Endodermal cell (in vitro differentiated cells): ENCODE data around the gene CDH4. TPM values are rescaled to one million over a fixed set of nuclear protein-coding genes. Genes with fewer than 3 reads are reported as not detected.

Experiments used
- DNase-seq: peaks from one replicate; pipeline ENCODE4 v3.0.0-alpha.2; 2017
- H3K27ac ChIP-seq: 2 replicates; pipeline ENCODE4 v1.5.1; 2013; ENCODE audit warnings: mild to moderate bottlenecking, low read depth, low read length, moderate library complexity
- H3K27me3 ChIP-seq: 2 replicates; pipeline ENCODE4 v1.6.1; 2013; ENCODE audit warnings: mild to moderate bottlenecking, low read length, moderate library complexity; ENCODE audit not compliant: insufficient read depth, control insufficient read depth, poor library complexity, severe bottlenecking
- H3K36me3 ChIP-seq: 2 replicates; pipeline ENCODE4 v1.7.0; 2013; ENCODE audit warnings: mild to moderate bottlenecking, low read length, moderate library complexity; ENCODE audit not compliant: control insufficient read depth, insufficient read depth
- H3K4me1 ChIP-seq: one replicate; pipeline ENCODE4 v1.7.0; 2013; ENCODE audit warnings: low read length; ENCODE audit not compliant: control insufficient read depth, insufficient read depth
- H3K4me3 ChIP-seq: 2 replicates; pipeline ENCODE4 v1.5.1; 2013; ENCODE audit warnings: mild to moderate bottlenecking, low read length, moderate library complexity
- H3K9ac ChIP-seq: 2 replicates; pipeline ENCODE4 v1.6.1; 2013; ENCODE audit warnings: mild to moderate bottlenecking, low read length, moderate library complexity; ENCODE audit not compliant: poor library complexity, severe bottlenecking; ENCODE audit errors: extremely low read depth
- H3K9me3 ChIP-seq: 2 replicates; pipeline ENCODE4 v1.6.1; 2013; ENCODE audit warnings: mild to moderate bottlenecking, low read length, moderate library complexity; ENCODE audit not compliant: control insufficient read depth
- H3K27ac Mint-ChIP-seq: 2 replicates; pipeline ENCODE4 v1.8.0; 2020; ENCODE audit warnings: mixed read lengths
- H3K27me3 Mint-ChIP-seq: 2 replicates; pipeline ENCODE4 v1.8.0; 2021; ENCODE audit warnings: mild to moderate bottlenecking, mixed read lengths; ENCODE audit not compliant: insufficient read depth
- H3K36me3 Mint-ChIP-seq: 2 replicates; pipeline ENCODE4 v1.8.0; 2020; ENCODE audit warnings: low read depth, mixed read lengths
- H3K4me1 Mint-ChIP-seq: 2 replicates; pipeline ENCODE4 v1.8.0; 2020; ENCODE audit warnings: mixed read lengths
- H3K4me3 Mint-ChIP-seq: 2 replicates; pipeline ENCODE4 v1.8.0; 2020; ENCODE audit warnings: mild to moderate bottlenecking, moderate library complexity, mixed read lengths
- H3K9me3 Mint-ChIP-seq: 2 replicates; pipeline ENCODE4 v1.8.0; 2020; ENCODE audit warnings: mild to moderate bottlenecking, mixed read lengths
- WGBS, 2 experiments: methylation state at CpG; one replicate each; pipeline versions ENCODE4 v1.1.5 to v1.1.7; 2013; ENCODE audit warnings: missing lambda C conversion rate in 2 of 2, mixed read lengths in 1 of 2; ENCODE audit not compliant: insufficient coverage in 1 of 2, insufficient read length in 1 of 2; 5-methylcytosine and 5-hydroxymethylcytosine counted together
- total RNA-seq, 2 donors: library from RNA; stranded (reverse); fragmentation: NEBNext Ultra II Directional in 1 of 2; extraction: Animal tissue kit (Norgen Biotek cat#: 25700) in 1 of 2; gene quantifications; 2 replicates in 1 of 2; 3 replicates in 1 of 2; pipeline ENCODE4 v1.2.1, GENCODE V29; 2021
- TF ChIP-seq, protein P1 (sequence below): fragments of 200-600 bp; sonication (generic); conservative IDR thresholded peaks from 2 replicates; pipeline ENCODE4 v1.5.0; 2021; ENCODE audit warnings: antibody characterized with exemption, mild to moderate bottlenecking

Gene CDH4
- total RNA-seq, 2 donors from 2014 or later: 1.8 to 5.8 TPM

DNA sequence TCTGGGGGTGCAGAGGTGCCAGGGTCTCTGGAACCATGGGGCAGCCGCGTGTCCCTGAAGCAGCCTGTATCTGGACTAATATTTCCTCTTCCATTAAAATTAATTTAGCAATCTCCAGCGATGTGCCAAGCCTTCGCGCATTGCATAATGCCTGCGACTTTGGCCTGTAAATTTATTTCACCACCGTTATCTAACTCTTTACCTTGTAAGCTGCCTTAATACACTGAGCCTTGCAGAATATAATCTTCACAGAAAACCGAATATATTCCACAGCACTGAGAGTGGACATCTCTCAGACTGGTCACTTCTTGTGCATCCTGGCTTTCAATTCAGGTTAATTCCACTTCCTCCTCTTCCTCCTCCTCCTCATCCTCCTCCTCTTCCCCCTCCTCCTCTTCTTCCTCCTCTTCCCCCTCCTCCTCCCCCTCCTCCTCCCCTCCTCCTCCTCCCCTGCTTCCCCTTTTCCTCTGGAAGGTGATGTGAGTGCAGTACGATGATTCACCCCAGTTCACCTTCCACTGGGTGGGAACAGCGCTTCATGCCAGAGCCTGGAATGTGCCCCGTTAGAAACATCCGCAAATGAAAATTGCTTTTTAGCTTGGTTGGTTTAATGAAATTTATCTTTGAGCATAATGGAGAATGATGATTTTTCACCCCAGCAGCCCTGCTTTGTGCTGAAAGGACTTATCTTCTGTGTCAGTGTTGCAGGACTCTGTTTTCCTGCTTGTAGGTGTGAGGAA is 101.4 kb downstream of the CDH4 start:
- Histone ChIP-seq H3K27ac (no peak overlapping the region), H3K27me3 (no peaks in the 10 kb centered on the region), H3K36me3 (no peaks in the 10 kb centered on the region), H3K9ac (no peak overlapping the region), H3K4me3 (no peak overlapping the region), H3K9me3 (no peaks in the 10 kb centered on the region), H3K4me1 (no peaks in the 10 kb centered on the region)
- no peaks in the 10 kb centered on the region for H3K36me3 Mint-ChIP-seq
- H3K27ac Mint-ChIP-seq: no peak overlapping the region
- H3K9me3 Mint-ChIP-seq: peaks cover 3% of the 10 kb centered on the region
- WGBS, 2 experiments: 90 to 91% methylated on average over 10 to 12 of the region's 12 CpGs
- no peak overlapping the region for H3K4me3 Mint-ChIP-seq
- TF ChIP-seq, protein P1, sequence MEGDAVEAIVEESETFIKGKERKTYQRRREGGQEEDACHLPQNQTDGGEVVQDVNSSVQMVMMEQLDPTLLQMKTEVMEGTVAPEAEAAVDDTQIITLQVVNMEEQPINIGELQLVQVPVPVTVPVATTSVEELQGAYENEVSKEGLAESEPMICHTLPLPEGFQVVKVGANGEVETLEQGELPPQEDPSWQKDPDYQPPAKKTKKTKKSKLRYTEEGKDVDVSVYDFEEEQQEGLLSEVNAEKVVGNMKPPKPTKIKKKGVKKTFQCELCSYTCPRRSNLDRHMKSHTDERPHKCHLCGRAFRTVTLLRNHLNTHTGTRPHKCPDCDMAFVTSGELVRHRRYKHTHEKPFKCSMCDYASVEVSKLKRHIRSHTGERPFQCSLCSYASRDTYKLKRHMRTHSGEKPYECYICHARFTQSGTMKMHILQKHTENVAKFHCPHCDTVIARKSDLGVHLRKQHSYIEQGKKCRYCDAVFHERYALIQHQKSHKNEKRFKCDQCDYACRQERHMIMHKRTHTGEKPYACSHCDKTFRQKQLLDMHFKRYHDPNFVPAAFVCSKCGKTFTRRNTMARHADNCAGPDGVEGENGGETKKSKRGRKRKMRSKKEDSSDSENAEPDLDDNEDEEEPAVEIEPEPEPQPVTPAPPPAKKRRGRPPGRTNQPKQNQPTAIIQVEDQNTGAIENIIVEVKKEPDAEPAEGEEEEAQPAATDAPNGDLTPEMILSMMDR: no peak
- H3K4me1 Mint-ChIP-seq: peaks cover 24% of the 10 kb centered on the region
- H3K27me3 Mint-ChIP-seq: peaks cover 40% of the 10 kb centered on the region
- no peak for DNase-seq

DNA sequence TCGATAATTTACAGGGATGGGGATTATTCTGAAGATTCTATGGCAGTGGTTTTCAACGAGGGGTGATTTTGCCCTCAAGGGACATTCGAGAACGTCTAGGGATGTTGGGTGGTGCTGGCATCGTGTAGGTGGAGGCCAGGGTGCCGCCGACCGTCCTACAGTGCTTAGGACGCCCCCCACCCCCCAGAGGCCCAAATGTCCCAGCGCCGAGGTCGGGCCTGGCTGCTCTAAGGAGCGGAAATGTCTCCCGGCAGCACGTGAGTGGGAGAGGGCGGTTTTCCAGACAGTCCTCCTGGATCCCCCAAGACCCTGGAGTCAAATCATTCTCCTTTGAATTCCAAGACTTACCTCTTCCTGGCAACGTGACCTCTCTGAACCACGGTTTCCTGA is 101.9 kb downstream of the CDH4 start:
- H3K4me1 ChIP-seq: no peaks in the 10 kb centered on the region
- TF ChIP-seq, protein P1: no peak
- no peak overlapping the region for H3K27ac ChIP-seq
- H3K36me3 ChIP-seq: no peaks in the 10 kb centered on the region
- peaks cover 2% of the 10 kb centered on the region for H3K9me3 Mint-ChIP-seq
- H3K27me3 Mint-ChIP-seq: peaks cover 44% of the 10 kb centered on the region
- H3K36me3 Mint-ChIP-seq: no peaks in the 10 kb centered on the region
- H3K9ac ChIP-seq: no peak overlapping the region
- no peak overlapping the region for H3K27ac Mint-ChIP-seq
- H3K9me3 ChIP-seq: no peaks in the 10 kb centered on the region
- H3K27me3 ChIP-seq: no peaks in the 10 kb centered on the region
- H3K4me3 ChIP-seq: no peak overlapping the region
- no peak for DNase-seq
- peaks cover 30% of the 10 kb centered on the region for H3K4me1 Mint-ChIP-seq
- H3K4me3 Mint-ChIP-seq: no peak overlapping the region
- WGBS, 2 experiments: 89 to 91% methylated on average over 10 to 18 of the region's 18 CpGs

DNA sequence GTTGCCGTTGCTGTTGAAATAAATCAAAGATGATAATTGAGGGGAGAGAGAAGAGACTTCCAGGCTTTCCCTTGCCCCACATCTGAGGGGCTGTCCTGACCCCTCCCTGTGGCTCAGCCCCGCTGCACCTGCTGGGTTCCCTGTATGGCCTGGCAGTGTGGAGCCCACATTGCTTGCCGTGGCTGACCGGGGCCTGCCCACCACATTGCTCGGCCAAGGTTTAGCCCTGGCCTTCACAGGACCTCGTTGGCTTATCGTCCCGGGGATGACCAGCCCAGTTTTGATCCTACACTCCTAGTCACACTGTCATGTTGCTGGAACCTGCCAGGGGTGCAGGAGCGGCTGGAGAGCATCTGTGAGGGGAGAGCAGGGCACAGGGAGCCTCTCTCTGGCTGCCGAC is 102.4 kb downstream of the CDH4 start:
- no peak for DNase-seq
- Mint-ChIP-seq H3K4me3 (no peak overlapping the region), H3K4me1 (peaks cover 28% of the 10 kb centered on the region), H3K36me3 (no peaks in the 10 kb centered on the region), H3K27me3 (peaks cover 45% of the 10 kb centered on the region), H3K27ac (no peak overlapping the region), H3K9me3 (peaks cover under 1% of the 10 kb centered on the region)
- Histone ChIP-seq H3K9ac (no peak overlapping the region), H3K27me3 (no peaks in the 10 kb centered on the region), H3K36me3 (no peaks in the 10 kb centered on the region), H3K9me3 (no peaks in the 10 kb centered on the region), H3K4me3 (no peak overlapping the region), H3K4me1 (no peaks in the 10 kb centered on the region), H3K27ac (no peak overlapping the region)
- TF ChIP-seq, protein P1: no peak
- WGBS, 2 experiments: 94 to 95% methylated on average over 2 to 10 of the region's 10 CpGs
